Measurements from ENCODE around the gene STOML1. TPM values are rescaled to one million over a fixed set of nuclear protein-coding genes. Genes with fewer than 3 reads are reported as not detected.
A peak's percentile ranks its signal among the peaks of the same experiment; 100 is the strongest.

STOML1 gene
- total and polyA plus RNA-seq, 2 experiments from 2014 or later, result 14.2 to 21.0 TPM

DNA sequence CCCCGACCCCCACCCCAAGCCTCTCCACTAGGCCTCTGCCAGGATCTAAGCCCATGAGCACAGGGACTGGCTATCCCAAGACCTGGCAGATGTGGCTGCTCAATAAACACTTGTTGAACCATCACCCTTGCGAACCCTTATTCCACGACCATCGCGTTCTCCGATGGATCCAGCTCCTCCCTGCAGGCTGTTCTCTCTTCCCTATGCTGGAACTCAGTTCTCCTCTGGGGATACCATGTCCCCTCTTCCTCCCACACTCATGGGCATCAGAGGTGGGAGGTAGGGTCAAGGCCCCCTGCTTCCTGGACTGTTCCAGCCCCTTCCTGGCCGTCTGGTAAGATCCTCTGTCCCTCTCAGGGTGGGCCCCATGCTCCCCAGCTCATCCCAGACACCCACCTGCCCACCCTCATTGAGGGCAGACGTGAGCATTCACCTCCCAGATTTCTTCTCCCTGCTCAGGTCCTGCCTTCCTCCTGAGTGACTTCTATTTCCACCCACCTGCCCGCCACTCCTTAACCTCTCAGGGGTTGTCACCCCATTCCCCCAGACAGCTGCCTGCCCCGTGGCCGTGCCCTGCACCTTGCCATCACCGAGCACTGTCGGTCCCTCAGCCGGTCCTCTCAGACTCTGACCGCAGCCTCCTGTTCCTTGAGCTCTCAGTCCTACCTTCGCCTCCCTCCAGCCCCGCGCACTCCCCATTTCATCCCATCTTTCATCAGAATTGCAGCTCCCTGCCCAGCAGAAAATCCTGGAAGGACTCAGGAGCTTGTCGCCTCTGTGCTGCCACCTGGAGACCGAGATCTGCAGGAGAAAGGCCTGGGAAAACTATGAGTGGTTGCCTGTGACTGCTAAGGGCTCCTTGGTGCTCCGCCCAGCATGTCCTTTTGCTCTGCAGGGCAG lies 44.4 kb upstream of the STOML1 start:
- no peak overlapping the region for H3K4me3 ChIP-seq
- no peak overlapping the region for H2AFZ ChIP-seq
- H3K4me1 ChIP-seq (ENCODE audit: insufficient read depth), result no peaks in the 10 kb centered on the region
- TF ChIP-seq, protein P1, sequence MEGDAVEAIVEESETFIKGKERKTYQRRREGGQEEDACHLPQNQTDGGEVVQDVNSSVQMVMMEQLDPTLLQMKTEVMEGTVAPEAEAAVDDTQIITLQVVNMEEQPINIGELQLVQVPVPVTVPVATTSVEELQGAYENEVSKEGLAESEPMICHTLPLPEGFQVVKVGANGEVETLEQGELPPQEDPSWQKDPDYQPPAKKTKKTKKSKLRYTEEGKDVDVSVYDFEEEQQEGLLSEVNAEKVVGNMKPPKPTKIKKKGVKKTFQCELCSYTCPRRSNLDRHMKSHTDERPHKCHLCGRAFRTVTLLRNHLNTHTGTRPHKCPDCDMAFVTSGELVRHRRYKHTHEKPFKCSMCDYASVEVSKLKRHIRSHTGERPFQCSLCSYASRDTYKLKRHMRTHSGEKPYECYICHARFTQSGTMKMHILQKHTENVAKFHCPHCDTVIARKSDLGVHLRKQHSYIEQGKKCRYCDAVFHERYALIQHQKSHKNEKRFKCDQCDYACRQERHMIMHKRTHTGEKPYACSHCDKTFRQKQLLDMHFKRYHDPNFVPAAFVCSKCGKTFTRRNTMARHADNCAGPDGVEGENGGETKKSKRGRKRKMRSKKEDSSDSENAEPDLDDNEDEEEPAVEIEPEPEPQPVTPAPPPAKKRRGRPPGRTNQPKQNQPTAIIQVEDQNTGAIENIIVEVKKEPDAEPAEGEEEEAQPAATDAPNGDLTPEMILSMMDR (IDR thresholded peaks at IDR 0.05; ENCODE audit: poor library complexity), result peak; percentile 61
- TF ChIP-seq EZH2 (IDR thresholded peaks at IDR 0.05; ENCODE audit: borderline replicate concordance), result no peak
- no peak overlapping the region for H3K27ac ChIP-seq
- H3K27me3 ChIP-seq, result no peaks in the 10 kb centered on the region
- no peaks in the 10 kb centered on the region for H4K20me1 ChIP-seq (ENCODE audit: insufficient read depth, poor library complexity, severe bottlenecking)
- H3K36me3 ChIP-seq (replicated peaks; ENCODE audit: insufficient read depth, low read depth), result no peaks in the 10 kb centered on the region
- no peaks in the 10 kb centered on the region for H3K9me2 ChIP-seq (replicated peaks; ENCODE audit: insufficient read depth)
- WGBS (ENCODE audit: low lambda C conversion rate, missing lambda C conversion rate), result 74% methylated on average over 21 of the region's 21 CpGs
- H3K4me2 ChIP-seq, result no peak overlapping the region
- no peaks in the 10 kb centered on the region for H3K79me2 ChIP-seq
- H3K9me3 ChIP-seq (ENCODE audit: low read depth), result no peaks in the 10 kb centered on the region
- DNase-seq (ENCODE audit: low spot score), result peak; percentile 79

DNA sequence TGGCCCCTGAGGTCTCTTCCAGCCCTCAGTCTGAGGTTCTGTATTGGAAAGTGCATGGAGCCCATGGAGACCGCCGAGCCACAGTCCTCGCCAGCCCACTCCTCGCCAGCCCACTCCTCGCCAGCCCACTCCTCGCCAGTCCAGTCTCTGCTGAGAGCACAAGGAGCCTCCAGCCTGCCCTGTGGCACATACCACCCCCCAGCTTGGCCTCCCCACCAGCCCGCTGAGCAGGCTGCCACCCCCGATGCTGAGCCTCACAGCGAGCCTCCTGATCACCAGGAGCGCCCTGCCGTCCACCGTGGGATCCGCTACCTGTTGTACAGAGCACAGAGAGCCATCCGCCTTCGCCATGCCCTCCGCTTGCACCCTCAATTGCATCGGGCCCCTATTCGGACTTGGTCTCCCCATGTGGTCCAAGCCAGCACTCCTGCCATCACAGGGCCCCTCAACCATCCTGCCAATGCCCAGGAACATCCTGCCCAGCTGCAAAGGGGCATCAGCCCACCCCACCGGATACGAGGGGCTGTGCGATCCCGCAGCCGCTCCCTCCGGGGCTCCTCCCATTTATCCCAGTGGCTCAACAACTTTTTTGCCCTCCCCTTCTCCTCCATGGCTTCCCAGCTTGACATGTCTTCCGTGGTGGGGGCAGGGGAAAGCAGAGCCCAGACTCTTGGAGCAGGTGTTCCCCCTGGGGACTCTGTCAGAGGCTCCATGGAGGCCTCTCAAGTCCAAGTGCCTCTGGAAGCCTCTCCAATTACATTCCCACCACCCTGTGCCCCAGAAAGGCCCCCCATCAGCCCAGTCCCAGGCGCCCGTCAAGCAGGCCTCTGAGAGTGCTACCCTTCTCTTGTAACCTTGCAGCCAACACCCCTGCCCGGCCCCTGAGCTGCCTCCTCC lies 43.3 kb upstream of the STOML1 start:
- no peaks in the 10 kb centered on the region for H3K9me3 ChIP-seq (ENCODE audit: low read depth)
- H3K27me3 ChIP-seq, result no peaks in the 10 kb centered on the region
- H3K27ac ChIP-seq, result no peak overlapping the region
- H3K36me3 ChIP-seq (replicated peaks; ENCODE audit: insufficient read depth, low read depth), result no peaks in the 10 kb centered on the region
- H3K79me2 ChIP-seq, result no peaks in the 10 kb centered on the region
- no peak overlapping the region for H3K4me3 ChIP-seq
- TF ChIP-seq EZH2 (IDR thresholded peaks at IDR 0.05; ENCODE audit: borderline replicate concordance), result no peak
- TF ChIP-seq, protein P1 (IDR thresholded peaks at IDR 0.05; ENCODE audit: poor library complexity), result no peak
- no peak for TF ChIP-seq EZH2phosphoT487 (IDR thresholded peaks at IDR 0.05; ENCODE audit: low read depth, severe bottlenecking, unreplicated experiment)
- 97% methylated on average over 24 of the region's 28 CpGs for whole genome bisulfite sequencing (ENCODE audit: low lambda C conversion rate, missing lambda C conversion rate)
- H3K4me2 ChIP-seq, result no peak overlapping the region
- no peak overlapping the region for H2AFZ ChIP-seq
- no peak for DNase-seq (ENCODE audit: low spot score)
- H3K9me2 ChIP-seq (replicated peaks; ENCODE audit: insufficient read depth), result no peaks in the 10 kb centered on the region
- no peaks in the 10 kb centered on the region for H4K20me1 ChIP-seq (ENCODE audit: insufficient read depth, poor library complexity, severe bottlenecking)
- H3K4me1 ChIP-seq (ENCODE audit: insufficient read depth), result no peaks in the 10 kb centered on the region

DNA sequence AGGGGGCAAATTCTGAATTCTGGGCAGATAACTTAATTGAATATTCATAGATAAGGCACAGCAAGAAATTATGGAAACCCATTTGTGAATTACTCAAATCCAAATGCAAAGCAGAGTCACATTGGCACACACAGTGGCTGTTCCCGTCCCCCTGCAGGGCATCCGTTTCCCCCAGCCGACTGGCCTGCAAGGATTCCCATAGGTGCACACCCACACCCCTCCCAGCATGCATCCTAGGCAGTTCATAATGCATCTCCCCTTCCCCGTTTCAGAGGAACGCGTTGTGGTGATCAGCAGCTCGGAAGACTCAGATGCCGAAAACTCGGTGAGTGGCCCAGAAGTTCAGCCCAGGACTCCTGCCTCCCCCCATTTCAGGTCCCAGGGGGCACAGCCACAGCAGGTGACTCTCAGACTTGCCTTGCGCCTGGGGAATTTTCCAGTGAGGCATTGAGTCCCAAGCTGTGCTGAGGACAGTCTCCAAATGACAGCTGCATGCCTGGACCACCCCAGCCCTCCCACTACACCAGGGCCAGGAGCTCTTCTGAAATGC lies 42.2 kb upstream of the STOML1 start:
- no peak for DNase-seq (ENCODE audit: low spot score)
- Histone ChIP-seq H3K36me3 (replicated peaks; ENCODE audit: insufficient read depth, low read depth) (no peaks in the 10 kb centered on the region), H3K4me3 (no peak overlapping the region), H3K27me3 (no peaks in the 10 kb centered on the region), H3K79me2 (no peaks in the 10 kb centered on the region), H3K27ac (no peak overlapping the region), H3K9me3 (ENCODE audit: low read depth) (no peaks in the 10 kb centered on the region), H3K4me2 (no peak overlapping the region), H3K4me1 (ENCODE audit: insufficient read depth) (no peaks in the 10 kb centered on the region), H4K20me1 (ENCODE audit: insufficient read depth, poor library complexity, severe bottlenecking) (no peaks in the 10 kb centered on the region), H3K9me2 (replicated peaks; ENCODE audit: insufficient read depth) (no peaks in the 10 kb centered on the region), H2AFZ (no peak overlapping the region)
- WGBS (ENCODE audit: low lambda C conversion rate, missing lambda C conversion rate), result 95% methylated on average over 10 of the region's 10 CpGs
- no peak for TF ChIP-seq EZH2phosphoT487 (IDR thresholded peaks at IDR 0.05; ENCODE audit: low read depth, severe bottlenecking, unreplicated experiment)
